Renal pelvis (tissue), 4 donors: Measurements from ENCODE around the gene IQSEC3. TPM values are rescaled to one million over a fixed set of nuclear protein-coding genes. Genes with fewer than 3 reads are reported as not detected.

Experiments
- DNase-seq: peaks from one replicate; pipeline ENCODE4 v3.0.0-alpha.2; 2013
- polyA plus RNA-seq, 3 donors: library from polyadenylated mRNA; unstranded; fragments of 120-200 nt; gene quantifications; one replicate each; pipeline ENCODE4 v1.2.1, GENCODE V29; 2013; ENCODE audit not compliant: insufficient read length in 3 of 3

IQSEC3 gene
- polyA plus RNA-seq, 3 donors = 7.5 to 12.8 (median 11.0) TPM

DNA sequence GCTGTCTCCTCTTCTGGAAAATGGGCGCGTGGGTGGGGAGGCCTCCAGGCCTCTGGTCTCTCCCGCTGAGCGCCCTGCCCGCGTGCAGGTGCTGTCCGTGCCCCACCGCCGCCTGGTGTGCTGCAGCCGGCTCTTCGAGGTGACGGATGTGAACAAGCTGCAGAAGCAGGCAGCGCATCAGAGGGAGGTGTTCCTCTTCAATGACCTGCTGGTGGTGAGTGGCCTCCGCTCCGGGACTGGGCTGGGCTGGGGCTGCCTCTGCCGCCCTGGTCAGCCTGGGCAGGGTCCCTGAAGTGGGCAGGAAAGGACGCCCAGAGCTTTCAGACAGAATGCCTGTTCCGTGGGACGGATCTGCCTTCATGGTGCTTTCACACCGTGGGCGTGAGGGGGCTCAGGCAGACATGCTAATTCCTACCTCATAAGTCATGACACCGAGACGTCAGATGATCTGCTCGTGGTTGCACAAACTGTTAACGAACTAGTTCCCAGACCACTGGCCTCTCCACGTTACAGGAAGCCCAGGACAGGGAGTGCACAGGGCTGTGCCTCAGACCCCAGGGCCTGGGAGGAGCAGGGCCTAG, 96.9 kb downstream of the IQSEC3 start:
- DNase-seq = no peak

DNA sequence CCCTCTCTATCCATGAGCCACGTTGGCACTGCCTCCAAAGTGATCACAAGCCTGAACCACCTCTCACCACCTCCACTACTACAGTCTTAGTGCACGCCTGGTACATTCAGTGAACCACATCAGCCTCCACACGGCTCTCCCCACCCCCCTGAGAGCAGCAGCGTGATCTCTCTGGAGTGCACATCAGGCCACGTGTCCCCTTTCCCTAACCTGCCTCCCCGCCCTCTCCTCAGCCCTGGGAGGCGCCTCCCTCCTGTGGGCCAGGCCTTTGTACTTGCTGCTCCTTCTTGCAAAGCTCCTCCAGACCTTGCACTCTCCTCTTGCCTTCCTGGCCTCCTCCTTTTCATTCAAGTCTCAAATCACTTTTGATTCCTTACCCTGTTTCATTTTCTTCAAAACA, 97.6 kb downstream of the IQSEC3 start:
- DNase-seq = peak; percentile 65

DNA sequence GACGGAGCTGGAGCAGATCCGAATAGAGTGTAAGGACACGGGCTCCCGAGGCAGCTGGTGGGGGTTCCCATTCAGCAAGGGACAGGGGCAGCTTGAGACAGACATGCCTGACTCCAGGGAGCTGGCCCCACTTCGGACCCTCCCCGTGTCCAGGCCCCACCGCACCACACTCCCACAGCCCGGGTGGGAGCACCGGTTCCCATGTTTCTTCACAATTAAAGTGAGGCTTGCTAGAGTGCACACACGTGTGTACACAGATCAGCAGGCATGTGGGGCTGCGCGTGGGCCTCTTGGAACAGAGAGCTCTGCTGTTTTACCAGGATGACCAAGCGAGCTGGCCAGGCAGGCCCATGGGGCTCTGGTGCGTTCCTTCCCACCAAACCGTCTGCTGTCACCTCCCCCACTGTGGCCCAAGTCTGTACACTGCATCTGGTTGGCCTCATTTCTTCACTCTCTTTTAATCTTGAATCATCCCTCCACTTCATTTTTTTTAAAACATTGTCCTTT, 99.3 kb downstream of the IQSEC3 start:
- DNase-seq = no peak

DNA sequence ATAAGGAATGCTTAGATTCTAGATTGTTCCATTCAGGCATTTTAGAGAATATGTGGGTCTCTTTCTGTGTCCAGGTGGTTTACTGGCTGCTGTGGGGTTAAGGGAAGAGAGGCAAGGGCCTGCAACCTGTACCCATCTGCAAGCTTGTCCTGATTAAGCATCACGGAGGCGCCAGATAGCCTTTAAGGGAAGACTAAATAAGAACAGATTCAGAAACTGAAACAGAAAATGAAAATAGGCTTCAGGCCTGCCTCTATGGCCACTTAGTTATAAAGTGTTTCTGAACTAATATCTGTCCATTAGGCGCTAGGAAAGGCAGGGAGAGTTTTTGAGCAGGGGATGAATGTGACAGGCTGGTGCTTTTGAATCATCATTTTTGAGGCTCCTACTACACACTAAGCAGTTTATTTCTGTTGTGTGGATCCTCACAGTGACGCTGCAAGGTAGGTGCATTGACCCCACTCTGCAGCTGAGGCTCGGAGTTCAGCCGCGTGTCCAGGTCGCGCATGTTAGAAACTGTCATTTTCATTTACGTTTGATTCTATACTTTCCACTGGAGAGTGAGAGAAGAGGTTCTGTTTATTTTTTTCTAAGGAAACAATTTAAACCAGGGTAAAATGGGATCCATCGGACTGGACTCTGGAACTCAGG, 100.0 kb downstream of the IQSEC3 start:
- DNase-seq = no peak

DNA sequence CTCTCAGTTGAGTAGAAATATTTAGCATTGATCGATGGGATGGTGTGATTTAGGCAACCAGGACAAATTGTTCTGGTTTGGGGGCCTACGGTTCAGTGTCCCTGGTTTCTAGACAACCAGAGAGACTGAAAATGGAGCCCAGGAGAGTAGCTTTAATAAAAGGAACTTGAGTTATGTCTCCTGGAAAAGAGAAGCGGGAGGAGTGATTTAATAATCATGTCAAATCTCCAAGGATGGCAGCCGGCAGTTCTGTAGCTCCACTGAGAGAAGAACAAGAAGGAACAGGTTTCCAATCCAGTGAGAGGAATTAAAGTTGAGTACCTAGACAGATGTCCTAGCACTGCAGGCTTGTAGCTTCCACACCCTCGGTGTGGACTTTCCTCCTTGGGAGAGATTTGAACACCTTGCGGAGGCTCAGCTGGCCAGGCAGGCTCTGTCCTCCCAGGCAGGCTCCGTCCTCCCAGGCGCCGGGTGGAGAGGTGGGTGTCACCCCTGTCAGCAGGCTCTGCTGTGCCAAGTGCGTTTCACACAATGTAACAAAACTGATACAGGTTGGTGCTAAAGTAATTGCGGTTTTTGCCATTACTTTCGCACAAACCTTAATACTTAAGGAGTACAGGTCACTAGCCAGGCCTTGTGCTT, 101.5 kb downstream of the IQSEC3 start:
- DNase-seq = no peak

DNA sequence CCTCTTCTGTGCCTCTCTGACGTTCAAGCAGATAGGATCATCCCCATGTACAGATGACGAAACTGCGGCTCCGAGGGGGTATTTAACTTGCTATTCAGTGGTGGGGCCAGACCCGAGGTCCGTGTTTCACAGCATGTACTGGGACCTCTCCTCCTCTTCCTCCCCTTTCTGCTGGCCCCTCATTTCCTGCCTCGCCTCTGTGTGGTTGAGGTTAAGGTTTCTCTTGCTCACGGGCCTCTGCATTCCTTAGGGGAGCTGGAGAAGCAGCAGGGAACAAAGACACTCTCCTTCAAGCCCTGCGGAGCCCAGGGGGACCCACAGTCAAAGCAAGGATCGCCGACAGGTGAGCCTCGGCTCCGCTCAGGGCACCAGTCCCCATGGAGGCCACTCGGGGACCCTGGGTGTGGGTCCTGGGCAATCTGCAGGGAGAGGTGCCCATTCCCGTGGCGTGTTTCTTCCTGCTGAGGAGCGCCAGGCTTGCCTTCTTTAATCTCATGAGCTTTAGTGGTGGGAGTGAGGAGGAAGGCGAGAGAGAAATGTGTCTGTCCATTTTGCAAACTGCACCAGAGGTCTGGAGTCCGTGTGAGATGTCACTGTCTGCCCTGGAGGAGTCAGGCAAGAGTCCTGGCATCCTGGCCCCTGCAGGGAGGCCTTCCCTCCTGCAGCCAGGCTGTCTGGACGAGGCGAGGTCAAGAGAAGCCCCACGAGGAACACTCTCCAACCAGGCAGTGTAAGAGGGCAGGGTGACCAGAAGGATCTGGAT, 102.4 kb downstream of the IQSEC3 start:
- DNase-seq = peak; percentile 39

DNA sequence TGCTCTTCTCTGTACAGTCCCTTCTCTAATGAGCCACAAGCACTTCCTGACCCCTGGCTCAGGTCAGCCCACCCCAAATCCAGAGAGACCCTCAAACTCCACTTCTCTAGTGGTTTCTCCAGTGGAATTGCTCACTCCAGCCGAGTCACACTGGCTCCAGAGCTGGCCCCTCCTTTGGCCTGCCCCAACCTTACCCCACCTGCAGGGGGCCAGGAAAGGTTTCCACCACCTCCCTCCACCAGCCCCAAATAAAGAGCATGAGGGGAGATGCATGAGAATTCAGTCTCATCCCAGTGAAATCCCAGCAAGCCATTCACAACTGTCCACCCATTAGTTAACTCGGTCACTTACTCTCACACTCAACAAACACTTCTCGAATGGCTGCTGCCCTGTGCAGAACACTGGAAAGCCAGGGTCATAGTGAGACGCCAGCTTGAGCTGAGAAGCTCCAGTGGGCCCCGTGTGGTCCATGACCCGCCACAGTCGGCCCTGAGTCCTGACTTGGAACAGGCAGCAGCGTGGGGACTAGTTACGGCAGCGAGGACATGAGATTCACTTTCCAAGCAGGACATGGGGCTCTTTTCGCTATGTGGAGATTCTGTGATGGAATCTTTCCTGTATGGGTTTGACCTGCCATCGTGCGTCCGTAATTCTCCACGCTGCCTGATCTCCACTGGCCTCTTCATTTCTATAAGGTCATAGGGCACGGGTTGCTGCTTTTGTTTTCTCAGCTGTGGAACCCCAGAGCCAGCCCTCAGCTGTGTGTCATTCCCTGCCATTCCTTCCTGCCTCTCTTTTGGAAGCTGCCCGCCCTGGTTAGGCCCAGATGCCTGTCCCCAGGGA, 103.2 kb downstream of the IQSEC3 start:
- no peak for DNase-seq

DNA sequence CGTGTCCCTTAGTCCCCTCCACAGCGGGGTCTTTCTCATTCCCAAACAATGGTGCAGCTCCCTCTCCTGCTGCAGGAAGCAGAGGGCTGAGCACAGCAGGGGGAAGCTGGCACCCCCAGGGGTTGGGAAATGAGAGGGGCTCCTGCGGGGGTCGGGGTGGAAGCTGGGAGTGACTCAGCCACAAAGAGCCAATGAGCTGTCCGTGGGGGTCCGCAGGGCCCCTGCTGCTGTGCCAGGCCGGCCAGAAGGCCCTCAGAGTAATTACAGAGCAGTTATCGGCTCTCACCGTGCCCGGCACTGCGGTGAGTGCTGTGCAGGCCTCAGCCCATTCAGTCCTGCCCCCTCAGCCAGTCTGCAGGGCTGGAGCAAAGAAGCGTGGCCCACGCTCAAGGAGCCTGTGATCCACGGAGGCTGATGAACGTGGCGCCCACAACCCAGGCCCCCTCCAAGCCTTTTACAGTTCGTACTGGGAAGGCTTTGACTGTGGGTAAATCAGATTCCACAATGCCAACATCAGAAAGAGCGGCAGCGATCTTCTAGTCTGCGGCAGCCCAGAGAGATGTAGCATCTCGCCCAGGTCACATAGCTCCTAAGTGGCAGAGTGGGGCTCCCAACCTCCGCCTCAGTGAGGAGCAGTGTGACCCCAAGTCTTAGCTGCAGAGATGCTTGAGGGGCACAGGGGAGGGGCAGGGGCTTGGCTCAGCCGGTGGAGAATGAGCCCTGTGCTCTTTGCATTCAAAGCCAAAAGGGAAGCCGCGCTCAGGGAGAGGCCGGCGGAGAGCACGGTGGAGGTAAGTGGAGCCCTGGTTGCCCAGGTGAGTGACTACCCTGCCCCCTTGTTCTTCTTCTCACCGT, 104.0 kb downstream of the IQSEC3 start:
- DNase-seq = no peak

DNA sequence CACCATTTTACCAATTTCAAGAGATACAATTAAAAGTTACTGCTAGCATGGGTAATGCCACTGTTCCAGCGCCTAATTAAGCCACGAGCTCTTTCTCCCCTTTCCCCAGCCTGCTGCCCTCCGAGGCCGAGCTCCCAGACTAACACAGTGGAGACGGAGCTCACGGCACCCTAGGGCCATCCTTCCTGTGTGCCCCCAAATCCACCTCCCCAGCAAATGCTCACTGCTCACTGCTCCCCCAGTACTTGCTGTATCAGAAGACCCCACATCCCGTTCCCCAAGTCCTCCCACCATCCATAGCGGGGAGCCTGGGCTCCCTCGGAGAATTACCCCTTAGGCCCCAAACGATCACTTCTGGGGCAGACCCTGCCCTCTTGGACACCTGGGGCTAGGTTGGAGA, 104.7 kb downstream of the IQSEC3 start:
- no peak for DNase-seq

DNA sequence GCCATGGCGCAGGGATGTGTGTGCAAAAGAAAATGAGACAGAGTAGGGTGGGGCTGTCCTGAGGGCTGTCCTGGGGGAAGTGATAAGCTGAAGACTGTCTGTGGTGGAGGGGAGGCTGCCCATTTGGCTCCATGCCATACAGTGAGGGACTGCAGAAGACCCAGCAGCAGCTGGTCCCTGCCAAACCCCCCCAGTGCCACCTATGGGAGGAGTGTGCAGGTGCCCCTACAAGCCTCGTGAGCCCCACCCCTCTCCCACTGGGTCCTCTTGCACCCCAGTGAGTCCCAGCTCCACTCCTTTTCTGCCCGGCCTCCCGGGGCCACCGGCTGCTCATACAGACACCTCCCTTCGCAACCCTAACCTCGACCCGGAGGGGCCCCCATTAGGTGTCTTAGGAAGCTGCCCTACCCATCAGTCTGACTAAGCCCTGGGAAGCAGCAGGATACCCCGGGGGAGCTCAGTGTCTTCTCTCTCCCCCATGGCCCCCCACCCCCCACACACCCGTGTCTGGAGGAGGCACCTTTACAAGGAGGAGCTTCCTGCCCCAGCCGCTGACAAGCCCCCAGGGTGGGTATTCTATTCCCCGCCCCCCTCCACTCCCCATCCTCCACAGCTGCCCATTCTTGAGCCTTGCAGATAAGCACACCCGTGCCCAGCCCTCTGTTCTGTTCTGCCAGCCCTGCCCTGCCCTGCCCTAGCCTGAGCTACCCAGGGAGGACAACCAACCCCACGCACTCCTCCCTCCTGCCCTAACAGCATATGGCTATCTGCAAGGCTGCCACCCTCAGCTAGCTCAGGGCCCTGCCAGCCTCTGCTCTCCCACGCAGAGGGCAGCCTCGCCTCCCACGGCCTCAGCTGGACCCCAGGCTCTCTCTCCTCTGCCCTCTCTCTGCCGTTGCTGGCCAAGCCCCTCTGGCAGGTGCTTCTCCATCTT, 105.4 kb downstream of the IQSEC3 start:
- no peak for DNase-seq

DNA sequence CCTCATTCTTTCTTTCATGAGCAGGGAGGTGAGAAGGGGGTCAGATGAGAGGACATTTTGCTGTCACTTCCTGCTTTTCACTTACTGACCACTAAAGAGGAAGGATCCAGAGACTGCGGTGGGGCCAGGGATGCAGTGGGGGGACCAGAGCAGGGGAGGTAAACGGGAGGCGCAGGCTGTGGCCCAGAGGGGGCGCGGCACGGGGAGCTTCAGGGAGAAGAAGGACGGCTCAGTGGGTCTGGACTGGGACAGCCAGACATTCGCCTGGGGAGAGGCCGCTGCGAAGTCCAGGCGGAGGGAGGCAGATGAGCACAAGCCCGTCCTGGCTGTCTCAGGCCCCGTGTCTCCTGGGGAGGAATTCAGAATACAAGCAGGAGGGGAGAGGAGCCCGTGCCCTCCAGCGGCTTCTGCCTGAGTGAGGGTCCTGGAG, 106.2 kb downstream of the IQSEC3 start:
- no peak for DNase-seq

DNA sequence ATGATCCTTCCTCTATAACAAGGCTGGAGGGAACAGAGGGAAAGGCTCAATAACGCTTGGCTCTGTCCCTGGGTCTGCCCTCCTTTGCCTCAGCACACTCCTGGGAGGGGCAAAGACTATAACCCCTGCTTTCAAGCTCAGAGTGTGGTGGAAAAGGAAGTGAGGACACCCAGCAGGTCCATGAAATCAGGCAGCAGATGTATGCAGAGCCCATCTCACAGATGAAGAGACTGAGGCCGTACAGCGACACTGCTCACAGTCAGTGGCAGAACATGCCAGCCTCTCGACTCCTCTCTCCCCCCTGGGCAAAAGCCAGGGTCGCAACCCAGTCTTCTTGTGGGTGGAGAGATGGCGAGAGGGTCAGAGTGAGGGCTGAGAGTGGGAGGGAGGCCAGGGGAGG, 107.6 kb downstream of the IQSEC3 start:
- no peak for DNase-seq

DNA sequence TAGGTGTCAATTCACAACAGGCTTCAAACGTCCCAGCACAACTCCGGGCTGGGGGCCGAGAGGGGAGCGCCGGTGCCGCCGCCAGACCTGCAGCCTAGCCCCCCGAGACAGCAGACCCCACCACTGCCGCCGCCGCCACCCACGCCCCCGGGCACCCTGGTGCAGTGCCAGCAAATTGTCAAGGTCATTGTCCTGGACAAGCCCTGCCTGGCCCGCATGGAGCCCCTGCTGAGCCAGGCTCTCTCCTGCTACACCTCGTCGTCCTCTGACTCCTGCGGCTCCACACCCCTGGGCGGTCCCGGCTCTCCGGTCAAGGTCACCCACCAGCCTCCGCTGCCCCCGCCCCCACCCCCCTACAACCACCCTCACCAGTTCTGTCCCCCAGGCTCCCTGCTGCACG, 108.0 kb downstream of the IQSEC3 start:
- DNase-seq = no peak

DNA sequence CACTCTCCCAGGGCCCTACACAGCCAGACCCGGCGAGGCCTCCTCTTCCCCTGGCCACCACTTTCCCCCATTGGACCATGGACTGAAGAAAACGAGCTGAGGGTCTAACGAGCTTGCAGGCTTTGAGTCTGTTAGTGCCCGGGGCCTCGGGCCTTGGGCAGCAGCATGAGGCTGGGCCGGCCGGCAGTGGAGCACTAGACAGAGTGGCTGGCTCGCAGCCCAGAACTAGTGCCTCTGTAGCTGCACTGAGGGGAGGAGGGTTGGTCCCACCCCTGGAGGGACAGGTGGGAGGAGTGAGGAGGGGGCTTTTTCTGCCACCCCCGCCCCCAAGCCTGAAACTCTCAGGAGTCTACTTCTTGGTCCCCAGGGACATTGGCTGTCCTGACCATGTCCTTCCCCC, 108.7 kb downstream of the IQSEC3 start:
- DNase-seq = no peak

DNA sequence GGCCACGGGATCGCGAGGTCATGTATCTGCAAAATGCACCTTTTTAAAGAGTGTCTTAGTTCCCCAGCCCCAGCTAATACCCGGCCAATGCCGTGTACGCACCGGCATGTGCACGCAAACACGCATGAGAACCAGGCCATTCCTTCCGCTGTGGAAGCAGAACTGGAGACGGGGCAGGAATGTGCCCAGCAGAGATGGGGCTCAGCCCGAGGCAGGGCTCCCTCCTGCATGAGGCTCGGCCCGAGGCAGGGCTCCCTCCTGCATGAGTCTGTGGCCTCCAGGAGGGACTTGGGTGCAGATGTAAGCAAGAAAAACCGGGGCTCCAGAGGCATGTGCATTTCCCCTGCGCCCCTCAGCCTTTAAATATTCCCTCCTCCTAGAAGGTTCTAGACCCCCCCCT, 109.2 kb downstream of the IQSEC3 start:
- DNase-seq = no peak

DNA sequence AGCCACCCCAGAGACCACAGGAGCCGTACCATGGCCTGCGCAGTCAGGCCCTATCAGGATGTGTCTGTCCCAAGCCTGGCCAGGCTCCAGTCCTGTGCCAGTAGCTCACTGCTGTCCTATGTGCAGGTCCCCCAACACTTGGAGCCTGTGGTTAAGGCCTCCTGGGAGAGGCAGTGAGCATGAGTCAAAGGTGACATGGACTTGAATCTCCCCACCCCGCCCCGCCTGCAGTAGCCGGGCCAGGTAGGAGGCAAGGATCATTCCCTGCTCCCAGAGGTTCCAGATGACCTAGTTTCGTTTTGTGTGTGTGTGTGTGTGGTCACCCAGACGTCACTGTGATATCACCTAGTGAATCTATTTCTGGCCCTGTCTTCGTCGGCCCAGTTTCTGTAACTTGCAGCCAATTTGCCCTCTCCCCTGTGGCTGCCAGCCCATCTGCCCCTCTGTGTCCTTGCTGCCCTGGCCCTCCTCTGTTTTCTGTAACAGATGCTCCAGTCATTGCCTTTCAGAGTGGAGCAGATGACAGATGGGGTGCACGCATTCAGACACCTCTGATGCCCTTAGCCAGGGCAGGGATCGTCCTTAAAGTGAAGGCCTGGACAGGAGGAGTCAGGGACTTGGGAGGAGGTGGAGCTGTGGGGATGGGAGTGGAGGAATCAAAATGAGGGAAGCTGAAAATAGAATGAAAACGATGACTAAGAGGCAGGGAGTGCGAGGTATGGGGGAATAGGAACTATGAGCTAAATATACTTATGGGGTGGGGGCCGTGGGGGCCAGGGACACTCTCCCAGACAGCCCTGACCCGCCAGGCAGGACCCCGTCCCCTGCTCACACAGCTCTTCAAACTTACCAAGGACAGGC, 110.0 kb downstream of the IQSEC3 start:
- DNase-seq = no peak

DNA sequence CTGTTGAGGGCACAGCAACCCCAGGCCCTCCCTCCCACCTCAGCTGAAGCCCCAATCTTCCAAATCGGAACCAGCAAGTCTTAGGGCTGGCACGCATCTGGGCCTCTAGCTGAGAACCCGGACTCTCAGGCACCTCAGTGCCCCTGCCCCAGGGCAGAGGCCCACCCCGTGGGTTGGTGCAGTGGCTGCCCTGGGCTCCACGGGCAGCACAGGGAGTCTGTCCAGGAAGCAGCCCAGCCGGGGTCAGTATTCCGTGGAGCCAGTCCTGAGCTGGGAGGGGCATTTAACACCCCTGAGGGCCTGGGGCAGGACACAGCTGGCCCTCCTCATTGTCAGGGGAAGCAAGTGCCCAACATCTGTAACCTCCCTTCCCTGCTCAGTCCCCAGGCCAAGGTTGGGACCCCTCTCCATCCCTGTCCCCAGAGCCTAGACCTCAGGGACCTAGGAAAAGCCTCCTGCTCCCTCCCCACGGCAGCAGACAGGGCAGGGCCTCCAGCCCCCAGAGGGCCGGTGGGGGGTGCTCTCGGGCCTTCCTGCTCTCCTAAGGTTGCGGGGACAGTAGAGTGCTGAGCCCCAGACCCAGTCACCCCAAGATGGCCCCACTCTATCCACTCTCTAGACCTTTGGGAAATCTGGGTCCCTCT, 110.9 kb downstream of the IQSEC3 start:
- no peak for DNase-seq
